ENCODE data around the gene CSNK2A2. TPM values are rescaled to one million over a fixed set of nuclear protein-coding genes. Genes with fewer than 3 reads are reported as not detected.

Gene CSNK2A2
- polyA plus RNA-seq, 1 experiment: 22.5 TPM

GRCh38 chr16:58235663-58236062 is 37.8 kb upstream of the CSNK2A2 start:
- H3K27me3 ChIP-seq (ENCODE audit: control insufficient read depth, insufficient read depth, low read length): peaks cover 14% of the 10 kb centered on the region
- no peak for TF ChIP-seq CTCF (IDR thresholded peaks at IDR 0.05; ENCODE audit: insufficient read depth, low read depth, low read length)
- DNase-seq (ENCODE audit: low read depth): no peak
- H3K36me3 ChIP-seq (ENCODE audit: control insufficient read depth, insufficient read depth, low read length): no peaks in the 10 kb centered on the region
- POLR2A ChIA-PET: no interaction called here
- no peak overlapping the region for H3K4me3 ChIP-seq (ENCODE audit: low read depth, low read length)
- CTCF ChIA-PET: no interaction called here

GRCh38 chr16:58234831-58235595 is 37.1 kb upstream of the CSNK2A2 start:
- Histone ChIP-seq H3K4me3 (ENCODE audit: low read depth, low read length) (no peak overlapping the region), H3K27me3 (ENCODE audit: control insufficient read depth, insufficient read depth, low read length) (peaks cover 14% of the 10 kb centered on the region), H3K36me3 (ENCODE audit: control insufficient read depth, insufficient read depth, low read length) (no peaks in the 10 kb centered on the region)
- ChIA-PET POLR2A (no interaction called here), CTCF (interaction anchor here (0.9 kb wide), 1 partner anchor 25 kb away, joined by 3 read pairs; no protein-coding TSS in a partner anchor)
- DNase-seq (ENCODE audit: low read depth): no peak
- no peak for TF ChIP-seq CTCF (IDR thresholded peaks at IDR 0.05; ENCODE audit: insufficient read depth, low read depth, low read length)

GRCh38 chr16:58230259-58230658 is 32.4 kb upstream of the CSNK2A2 start:
- no peaks in the 10 kb centered on the region for H3K36me3 ChIP-seq (ENCODE audit: control insufficient read depth, insufficient read depth, low read length)
- CTCF ChIA-PET: no interaction called here
- POLR2A ChIA-PET: no interaction called here
- H3K27me3 ChIP-seq (ENCODE audit: control insufficient read depth, insufficient read depth, low read length): peaks cover 12% of the 10 kb centered on the region
- TF ChIP-seq CTCF (IDR thresholded peaks at IDR 0.05; ENCODE audit: insufficient read depth, low read depth, low read length): no peak
- no peak overlapping the region for H3K4me3 ChIP-seq (ENCODE audit: low read depth, low read length)
- DNase-seq (ENCODE audit: low read depth): no peak

- POLR2A ChIA-PET: no interaction called here
- Histone ChIP-seq H3K27me3 (ENCODE audit: control insufficient read depth, insufficient read depth, low read length) (peaks cover 4% of the 10 kb centered on the region; the same call in 1 of the 2 replicates), H3K36me3 (ENCODE audit: control insufficient read depth, insufficient read depth, low read length) (no peaks in the 10 kb centered on the region), H3K4me3 (ENCODE audit: low read depth, low read length) (no peak overlapping the region)
- CTCF ChIA-PET: no interaction called here
- no peak for TF ChIP-seq CTCF (IDR thresholded peaks at IDR 0.05; ENCODE audit: insufficient read depth, low read depth, low read length)
- DNase-seq (ENCODE audit: low read depth): no peak
Observed at GRCh38 chr16:58226790-58227189, 28.9 kb upstream of the CSNK2A2 start.

- no peak overlapping the region for H3K4me3 ChIP-seq (ENCODE audit: low read depth, low read length)
- POLR2A ChIA-PET: no interaction called here
- DNase-seq (ENCODE audit: low read depth): no peak
- no peak for TF ChIP-seq CTCF (IDR thresholded peaks at IDR 0.05; ENCODE audit: insufficient read depth, low read depth, low read length)
- H3K36me3 ChIP-seq (ENCODE audit: control insufficient read depth, insufficient read depth, low read length): no peaks in the 10 kb centered on the region
- H3K27me3 ChIP-seq (ENCODE audit: control insufficient read depth, insufficient read depth, low read length): peaks cover 4% of the 10 kb centered on the region; the same call in 1 of the 2 replicates
- CTCF ChIA-PET: no interaction called here
Observed at GRCh38 chr16:58225965-58226602, 28.2 kb upstream of the CSNK2A2 start.
